ENCODE data around the gene GMDS. TPM values are rescaled to one million over a fixed set of nuclear protein-coding genes. Genes with fewer than 3 reads are reported as not detected.

The GMDS gene
- total and polyA plus RNA-seq, 2 of the 13 experiments (the other 11 are each of a cell fraction or from before 2014, with no cell fraction given), result 64.4 to 112 TPM

DNA sequence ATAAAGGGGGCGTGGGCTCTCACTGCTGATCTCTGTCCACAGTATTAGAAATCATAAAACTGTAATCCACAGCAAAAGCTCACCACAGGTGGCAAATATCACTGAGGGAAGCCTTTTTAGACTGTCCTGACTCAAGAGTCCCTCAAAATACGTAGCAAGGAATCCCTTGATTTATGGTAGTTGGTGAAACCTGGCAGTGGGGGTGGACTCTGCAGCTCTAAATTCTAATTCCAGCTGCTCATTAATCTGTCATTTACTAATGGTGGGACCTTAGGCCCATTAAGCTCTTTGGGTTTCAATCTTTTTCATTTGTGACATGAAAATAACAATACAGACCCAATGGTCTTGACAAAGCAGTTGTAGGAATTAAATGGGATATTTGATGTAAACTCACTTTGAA is 32.3 kb downstream of the GMDS start (continued):
- TF ChIP-seq, protein P1, sequence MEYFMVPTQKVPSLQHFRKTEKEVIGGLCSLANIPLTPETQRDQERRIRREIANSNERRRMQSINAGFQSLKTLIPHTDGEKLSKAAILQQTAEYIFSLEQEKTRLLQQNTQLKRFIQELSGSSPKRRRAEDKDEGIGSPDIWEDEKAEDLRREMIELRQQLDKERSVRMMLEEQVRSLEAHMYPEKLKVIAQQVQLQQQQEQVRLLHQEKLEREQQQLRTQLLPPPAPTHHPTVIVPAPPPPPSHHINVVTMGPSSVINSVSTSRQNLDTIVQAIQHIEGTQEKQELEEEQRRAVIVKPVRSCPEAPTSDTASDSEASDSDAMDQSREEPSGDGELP (IDR thresholded peaks at IDR 0.05; ENCODE audit: borderline replicate concordance, low read depth), result no peak
- TF ChIP-seq RAD51 (IDR thresholded peaks at IDR 0.05; ENCODE audit: borderline replicate concordance), result no peak
- TF ChIP-seq KDM5A (IDR thresholded peaks at IDR 0.05; ENCODE audit: borderline replicate concordance, low read length), result no peak
- TF ChIP-seq LCORL (IDR thresholded peaks at IDR 0.05), result no peak
- no peak for TF ChIP-seq LCORL (CRISPR knock-in tag; IDR thresholded peaks at IDR 0.05)

DNA sequence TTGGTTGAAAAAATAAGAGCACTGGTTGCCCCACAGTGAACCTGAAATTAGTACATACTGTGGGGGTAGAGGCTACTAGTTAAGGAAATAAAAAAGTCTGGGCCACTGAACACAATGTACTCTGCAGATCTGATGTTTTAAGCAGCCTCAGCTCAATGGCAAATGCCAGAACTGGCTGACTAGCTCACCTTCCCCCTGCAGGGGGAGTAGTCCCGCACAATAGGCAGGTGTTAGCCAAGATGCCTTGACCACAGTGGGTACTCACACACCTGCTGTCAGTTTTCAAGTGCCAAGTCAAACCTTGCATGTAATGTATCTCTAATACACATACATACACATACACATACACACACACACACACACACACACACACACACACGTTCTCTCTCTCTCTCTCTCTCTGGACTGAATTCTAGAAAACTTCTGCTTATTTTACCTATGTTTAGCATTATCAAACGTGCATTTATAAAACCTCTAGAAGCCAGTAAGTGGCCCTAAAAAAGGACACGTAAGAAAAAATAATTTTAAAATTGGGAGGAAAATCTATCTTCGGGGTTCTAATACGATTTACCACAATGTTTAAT is 36.1 kb downstream of the GMDS start:
- Histone ChIP-seq H4K20me1 (ENCODE audit: insufficient read depth, low read length) (peaks cover 14% of the 10 kb centered on the region), H3K9me3 (ENCODE audit: low read length) (no peaks in the 10 kb centered on the region), H3K27ac (ENCODE audit: extremely low read length, insufficient read depth, low read length) (no peak overlapping the region), H3K4me2 (ENCODE audit: low read depth, low read length) (no peak overlapping the region), H3K27me3 (ENCODE audit: control insufficient read depth in 1 of 2, insufficient read depth in 2 of 2, low read length in 2 of 2) (no peaks in the 10 kb centered on the region), H3K79me2 (ENCODE audit: insufficient read depth, low read length) (peaks cover 97% of the 10 kb centered on the region), H2AFZ (ENCODE audit: low read length) (no peak overlapping the region), H3K4me3 (replicated peaks in 1 of 3; ENCODE audit: insufficient read depth in 1 of 3, low read depth in 2 of 3, low read length in 3 of 3) (no peak overlapping the region), H3K9ac (ENCODE audit: insufficient read depth, low read depth, low read length) (no peak overlapping the region), H3K4me1 (ENCODE audit: insufficient read depth, low read length) (peaks cover 36% of the 10 kb centered on the region; the same call in 1 of the 2 replicates), H3K36me3 (replicated peaks in 1 of 2; ENCODE audit: control insufficient read depth in 1 of 2, insufficient read depth in 2 of 2, low read length in 2 of 2) (0 out of 5 replicates have a peak, but pooled peaks cover 0 to 5% of the 10 kb centered on the region in 2 experiments)
- in situ Hi-C loops (cut with HindIII; ENCODE audit: extremely low pct_ligation_motif_present, low pct_unique_long_range_greater_than_20kb) (loop anchor here (5.0 to 10.0 kb wide), 4 partner anchors 143 to 617 kb away; no protein-coding TSS in a partner anchor), intact Hi-C loops (cut with micrococcal nuclease; ENCODE audit: unreplicated experiment) (loop anchor here (1.0 kb wide), 3 partner anchors 37 to 425 kb away; no protein-coding TSS in a partner anchor)
- DNase-seq (ENCODE audit: low spot score) (peak; percentile 72), ATAC-seq (peak; percentile 99), FAIRE-seq (peak; percentile 99)
- CTCF ChIA-PET (ENCODE audit: low intra/inter-chr PET ratio, low total read pairs), result interaction anchor here (1.4 to 3.6 kb wide), 2 partner anchors 144 to 147 kb away, joined by 3 to 39 read pairs; no protein-coding TSS in a partner anchor
- POLR2A ChIA-PET, result interaction anchor here (1.0 to 2.8 kb wide), 3 partner anchors 16 to 38 kb away, joined by 4 to 14 read pairs (median 14); no protein-coding TSS in a partner anchor
- 82% methylated on average over 6 of the region's 6 CpGs for WGBS (ENCODE audit: low lambda C conversion rate)
- BruUV-seq (replicated peaks), result no TSS peak
- peak; percentile 61; the same call in 1 of the 2 replicates for TF ChIP-seq IRF2 (CRISPR knock-in tag; IDR thresholded peaks at IDR 0.05)
- peak; percentile 97 for TF ChIP-seq SMC3 (IDR thresholded peaks at IDR 0.05; ENCODE audit: low read length)
- TF ChIP-seq, protein P2, sequence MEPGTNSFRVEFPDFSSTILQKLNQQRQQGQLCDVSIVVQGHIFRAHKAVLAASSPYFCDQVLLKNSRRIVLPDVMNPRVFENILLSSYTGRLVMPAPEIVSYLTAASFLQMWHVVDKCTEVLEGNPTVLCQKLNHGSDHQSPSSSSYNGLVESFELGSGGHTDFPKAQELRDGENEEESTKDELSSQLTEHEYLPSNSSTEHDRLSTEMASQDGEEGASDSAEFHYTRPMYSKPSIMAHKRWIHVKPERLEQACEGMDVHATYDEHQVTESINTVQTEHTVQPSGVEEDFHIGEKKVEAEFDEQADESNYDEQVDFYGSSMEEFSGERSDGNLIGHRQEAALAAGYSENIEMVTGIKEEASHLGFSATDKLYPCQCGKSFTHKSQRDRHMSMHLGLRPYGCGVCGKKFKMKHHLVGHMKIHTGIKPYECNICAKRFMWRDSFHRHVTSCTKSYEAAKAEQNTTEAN (CRISPR knock-in tag; conservative IDR thresholded peaks at IDR 0.05), result peak; percentile 48; the same call in 1 of the 2 replicates
- TF ChIP-seq SOX5 (CRISPR knock-in tag; IDR thresholded peaks at IDR 0.05; ENCODE audit: borderline replicate concordance), result 0 out of 2 replicates have a peak, but pooled peaks have one; percentile 10
- TF ChIP-seq TEAD3 (CRISPR knock-in tag; optimal IDR thresholded peaks at IDR 0.05; ENCODE audit: borderline replicate concordance), result peak; percentile 61
- TF ChIP-seq SOX13 (IDR thresholded peaks at IDR 0.05), result no peak
- peak in 1 of 2 experiments; percentile 28; a peak in 1 of 4 replicates for TF ChIP-seq SOX13 (CRISPR knock-in tag; conservative IDR thresholded peaks at IDR 0.05 in 1 of 2, IDR thresholded peaks at IDR 0.05 in 1 of 2)
- TF ChIP-seq ARID5B (CRISPR knock-in tag; IDR thresholded peaks at IDR 0.05), result peak; percentile 56
- no peak for TF ChIP-seq ZNF790 (CRISPR knock-in tag; IDR thresholded peaks at IDR 0.05; ENCODE audit: borderline replicate concordance)
- no peak for TF ChIP-seq ZBTB39 (CRISPR knock-in tag; IDR thresholded peaks at IDR 0.05)
